Stimulated activated CD4-positive, alpha-beta T cell treated with anti-CD3 and anti-CD28 coated beads, Interleukin-2, amount 100 ng/mL, for 4 hours (primary cell): ENCODE measurements around the gene CAPS.

Experiments used
- DNase-seq: peaks from one replicate; pipeline ENCODE4 v3.0.0-alpha.2; 2020; ENCODE audit warnings: low read depth

Gene CAPS

DNA sequence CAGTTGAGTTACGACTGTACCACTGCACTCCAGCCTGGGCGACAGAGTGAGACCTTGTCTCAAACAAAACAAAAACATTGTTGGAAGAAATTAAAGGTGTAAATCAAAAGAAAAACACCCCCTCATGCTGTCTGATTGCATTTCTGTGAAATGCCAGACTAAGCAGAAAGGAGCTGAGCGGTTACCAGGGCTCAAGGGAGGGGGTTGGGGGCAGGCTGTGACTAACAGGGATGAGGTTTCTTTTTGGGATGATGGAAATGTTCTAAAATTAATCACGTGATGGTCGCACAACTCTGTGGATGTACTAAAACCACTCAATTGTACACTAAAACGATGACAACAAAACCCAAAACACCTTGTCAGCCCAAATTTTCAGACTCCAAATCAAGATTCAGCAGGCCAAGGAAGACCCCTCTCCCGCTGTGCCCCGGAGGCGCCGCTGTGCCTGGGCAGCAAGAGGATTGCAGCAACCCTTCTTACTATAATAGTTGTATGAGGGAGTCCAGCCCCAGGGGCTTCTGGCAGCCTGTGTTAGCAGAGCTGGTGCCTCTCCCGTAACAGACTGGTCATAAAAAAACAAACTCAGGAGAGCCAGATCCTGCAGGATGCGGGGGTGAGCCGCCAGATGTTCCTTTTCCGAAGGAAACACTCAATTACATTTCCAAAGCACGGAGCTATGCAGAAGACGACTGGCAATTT is 20.9 kb downstream of the CAPS start:
- no peak for DNase-seq

GRCh38 chr19:5935473-5936291 is 21.6 kb downstream of the CAPS start:
- DNase-seq: no peak

DNA sequence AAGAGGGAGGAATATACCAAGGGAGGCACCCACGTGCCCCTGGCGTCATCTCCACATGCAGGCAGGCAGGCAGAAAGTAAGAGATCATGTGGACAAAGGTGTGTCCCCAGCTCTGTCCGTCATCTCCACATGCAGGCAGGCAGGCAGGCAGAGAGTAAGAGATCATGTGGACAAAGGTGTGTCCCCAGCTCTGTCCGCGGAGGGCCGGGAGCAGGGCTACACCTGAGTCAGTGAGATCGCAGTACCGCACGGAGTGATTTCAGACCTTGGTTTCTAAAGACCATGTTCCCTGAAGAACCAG is 22.2 kb downstream of the CAPS start:
- no peak for DNase-seq

DNA sequence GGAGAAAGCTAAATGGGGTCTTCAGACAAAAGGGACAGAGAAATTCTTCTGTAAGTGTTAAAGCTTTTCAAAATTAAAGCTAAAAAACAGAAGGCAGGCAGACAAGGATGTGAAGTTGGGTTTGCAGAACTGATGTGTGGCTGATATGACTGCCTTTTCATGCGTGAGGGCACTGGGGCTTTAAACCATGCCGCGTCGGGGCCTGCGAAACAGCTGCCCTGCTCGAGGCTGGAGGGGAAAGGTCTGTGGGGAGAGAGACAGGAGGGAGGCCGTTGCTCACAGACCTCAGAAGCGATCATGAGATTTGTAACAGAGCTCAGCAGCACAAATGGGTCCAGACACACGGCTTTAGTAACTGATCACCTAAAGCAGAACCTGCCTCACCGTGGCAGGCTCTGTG is 23.5 kb downstream of the CAPS start:
- DNase-seq: no peak

DNA sequence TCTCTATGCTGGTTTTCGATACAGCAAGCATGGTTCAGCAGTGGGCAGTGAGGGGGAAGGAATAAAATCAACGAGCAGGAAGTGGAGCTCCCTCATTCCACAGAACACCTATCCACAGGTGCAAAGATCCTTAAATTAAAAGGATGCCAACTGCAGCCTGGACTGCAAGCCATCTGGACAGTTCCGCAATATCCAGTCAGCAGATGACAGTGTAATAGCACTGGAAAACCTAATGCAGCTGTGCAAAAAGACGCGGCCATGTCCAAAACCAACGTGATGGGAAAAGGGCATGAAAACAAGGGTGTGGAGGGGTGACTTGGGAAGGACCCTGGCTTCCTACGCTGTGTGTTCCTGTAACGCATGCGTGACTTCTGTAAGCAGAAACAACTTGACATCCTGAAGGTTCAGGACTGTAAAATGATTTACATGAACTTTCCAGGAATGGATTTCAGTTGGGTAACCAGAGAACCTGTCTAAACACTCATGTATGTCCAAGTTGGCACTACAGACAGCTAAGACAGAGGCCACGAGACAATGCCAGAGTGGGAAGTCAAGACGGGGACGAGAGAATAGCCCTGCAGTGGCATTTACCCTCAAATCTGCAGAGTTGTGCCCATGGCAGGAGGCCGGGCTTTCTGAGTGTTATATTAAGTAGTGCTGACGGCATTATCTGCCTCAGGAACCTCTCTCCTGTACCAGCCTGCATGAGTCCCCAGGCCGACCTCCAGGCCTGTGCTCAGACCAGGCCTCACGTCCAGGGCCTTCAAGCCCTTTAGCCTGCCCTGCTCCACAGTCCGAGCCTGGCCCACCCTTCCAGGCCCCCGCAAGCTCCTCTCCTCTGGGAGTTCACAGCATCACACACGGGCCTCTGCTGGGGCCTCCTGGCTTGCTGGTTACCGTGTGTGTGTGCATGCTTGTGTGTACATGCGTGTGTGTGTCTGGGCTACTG is 26.5 kb downstream of the CAPS start:
- no peak for DNase-seq

DNA sequence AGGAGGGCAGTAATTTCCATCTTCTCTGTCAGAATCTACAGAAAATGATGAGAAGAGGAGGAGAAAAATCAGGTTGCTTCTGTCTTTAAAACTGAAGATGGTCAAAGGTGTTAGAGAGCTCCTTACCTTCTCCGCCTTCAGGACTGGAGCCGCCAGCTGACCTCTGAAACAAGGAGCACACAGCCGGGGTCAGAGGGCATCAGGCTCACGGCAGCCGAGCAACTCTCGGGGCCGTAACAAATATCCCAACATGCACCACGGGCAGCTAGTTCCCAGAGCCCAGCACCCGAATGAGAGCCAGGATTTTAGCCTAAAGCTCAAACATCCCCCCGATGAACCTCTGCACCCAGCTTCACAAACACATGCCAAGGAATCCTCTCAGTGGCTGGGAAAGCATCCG is 27.6 kb downstream of the CAPS start:
- DNase-seq: no peak

DNA sequence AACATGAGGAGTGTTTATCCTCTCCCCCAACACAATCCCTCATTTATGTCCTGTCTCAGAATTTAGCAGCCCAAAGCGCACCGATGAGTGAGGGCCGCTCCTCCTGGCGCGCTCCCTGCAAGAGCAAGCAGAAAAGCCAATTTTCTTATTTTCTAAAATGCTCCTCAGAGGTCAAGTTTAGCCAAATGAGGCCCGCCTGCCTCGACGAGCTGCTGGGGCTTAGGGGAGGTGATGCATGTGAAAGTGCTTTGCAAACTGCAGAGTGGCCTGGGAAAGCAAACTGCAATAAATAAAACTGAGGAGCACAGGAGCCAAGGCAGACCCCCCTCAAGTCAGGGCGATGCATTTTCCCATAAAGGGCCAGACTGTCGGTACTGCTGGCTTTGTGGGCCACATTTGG is 29.0 kb downstream of the CAPS start:
- no peak for DNase-seq

GRCh38 chr19:5943623-5944022 is 29.6 kb downstream of the CAPS start:
- no peak for DNase-seq

GRCh38 chr19:5947435-5947834 is 33.4 kb downstream of the CAPS start:
- DNase-seq: no peak

GRCh38 chr19:5948752-5949564 is 34.9 kb downstream of the CAPS start:
- no peak for DNase-seq

GRCh38 chr19:5949792-5950305 is 35.8 kb downstream of the CAPS start:
- DNase-seq: peak; percentile 36

DNA sequence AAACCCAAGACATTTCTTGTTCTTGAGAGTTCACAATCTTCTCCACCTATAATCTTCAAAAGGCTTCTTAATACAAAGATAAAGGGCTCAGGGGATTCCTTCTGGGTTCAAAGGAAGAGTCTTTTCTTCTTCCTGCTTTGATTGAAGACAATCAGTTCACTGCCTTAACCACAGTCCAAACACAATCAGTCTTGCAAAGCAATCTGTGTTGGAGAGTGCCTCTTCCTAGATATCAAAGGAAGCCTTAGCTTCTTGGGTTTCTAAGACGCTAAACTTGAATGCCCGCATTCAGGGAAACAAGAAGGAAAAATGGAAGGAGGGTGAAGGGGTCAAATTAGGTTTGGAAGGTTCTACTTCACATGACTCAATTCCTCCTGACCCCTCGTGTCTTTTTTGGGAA is 36.7 kb downstream of the CAPS start:
- DNase-seq: no peak

- DNase-seq: no peak
Measured at GRCh38 chr19:5951338-5951861, 37.3 kb downstream of the CAPS start.

- DNase-seq: no peak
Measured at GRCh38 chr19:5952193-5953029, 38.4 kb downstream of the CAPS start.

DNA sequence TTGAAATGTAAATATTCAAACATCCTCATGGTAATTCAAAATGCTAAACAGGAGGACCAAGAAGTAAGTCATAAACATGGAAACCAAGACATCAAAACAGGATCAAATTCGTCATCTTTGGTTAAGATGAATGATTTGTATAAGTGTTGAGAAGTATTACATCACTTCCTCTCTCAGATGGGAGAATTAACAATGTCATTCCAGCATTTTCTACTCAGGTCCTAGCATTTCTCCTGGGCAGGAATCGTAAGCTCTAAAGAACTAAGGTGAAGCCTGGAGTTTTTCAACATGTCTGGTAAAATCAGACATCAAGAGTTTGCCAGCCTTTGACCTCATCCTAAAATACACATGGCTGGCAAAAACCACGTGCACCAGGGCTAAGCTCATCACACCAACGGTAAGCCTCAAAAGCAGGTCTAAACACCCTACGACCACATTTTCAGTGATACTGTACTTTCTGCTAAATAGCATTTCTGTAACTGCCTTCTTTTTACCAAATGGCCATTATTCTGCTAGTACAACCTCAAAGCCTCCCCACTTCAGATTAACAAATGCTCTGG is 39.1 kb downstream of the CAPS start:
- no peak for DNase-seq

DNA sequence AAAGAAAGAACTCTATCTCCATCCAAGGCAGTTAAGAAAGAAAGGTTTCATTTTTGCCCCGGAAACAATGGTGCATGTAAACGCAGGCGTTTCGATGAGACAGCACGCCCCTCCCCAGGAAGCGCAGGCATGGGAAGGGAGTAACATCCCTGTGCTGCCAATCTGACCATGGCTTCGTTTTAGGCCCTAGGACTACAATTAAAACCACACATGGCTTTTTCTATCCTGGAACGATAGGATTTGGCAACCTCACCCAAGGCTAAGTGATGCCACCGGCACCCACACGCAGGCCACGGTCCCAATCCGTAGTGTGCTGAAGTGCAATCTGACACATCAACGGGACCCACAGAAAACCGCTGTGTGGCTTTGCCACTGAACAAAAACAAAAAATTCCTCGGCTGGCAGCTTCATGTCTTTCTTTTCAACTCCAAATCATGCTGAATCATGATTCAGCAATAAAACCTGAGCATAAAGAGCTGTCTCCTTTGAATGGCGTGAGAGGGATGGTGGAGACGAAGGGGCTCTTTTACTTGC is 39.7 kb downstream of the CAPS start:
- peak; percentile 16 for DNase-seq

- no peak for DNase-seq
Measured at GRCh38 chr19:5954293-5954692, 40.2 kb downstream of the CAPS start.

DNA sequence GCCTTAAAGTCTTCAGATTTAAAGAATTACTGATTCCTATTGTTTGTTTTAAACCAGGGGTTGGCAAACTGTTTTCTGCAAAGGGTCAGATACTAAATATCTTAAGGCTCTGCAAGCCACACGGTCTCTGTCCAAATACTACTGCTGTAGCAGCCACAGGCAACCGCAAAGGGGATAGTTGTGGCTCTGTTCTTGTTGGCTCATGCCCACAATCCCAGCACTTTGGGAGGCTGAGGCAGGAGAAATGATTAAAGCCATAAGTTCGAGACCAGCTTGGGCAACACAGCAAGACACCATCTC is 41.5 kb downstream of the CAPS start:
- no peak for DNase-seq

GRCh38 chr19:5956323-5956722 is 42.3 kb downstream of the CAPS start:
- no peak for DNase-seq

DNA sequence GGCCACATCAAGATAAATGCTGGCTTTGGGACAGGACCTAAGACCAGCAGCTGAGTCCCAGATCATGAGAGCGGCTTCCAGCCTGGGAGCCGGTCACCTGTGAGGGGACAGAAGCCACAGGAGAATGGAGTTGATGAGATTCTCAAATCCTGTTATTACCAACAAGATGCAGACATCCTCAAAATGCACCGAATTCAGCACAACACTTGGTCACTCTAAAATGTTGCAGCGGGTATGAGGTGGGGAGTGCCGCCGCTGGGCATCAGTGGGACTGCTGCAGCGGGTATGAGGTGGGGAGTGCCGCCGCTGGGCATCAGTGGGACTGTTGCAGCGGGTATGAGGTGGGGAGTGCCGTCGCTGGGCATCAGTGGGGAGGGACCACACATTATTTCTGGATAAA is 42.7 kb downstream of the CAPS start:
- no peak for DNase-seq
